NCI-H1930 (cell line): ENCODE measurements around the gene PLEKHA5.
"Not testable (repeated sequence)": the region's sequence is repeated elsewhere in the genome, so short reads cannot be mapped to it uniquely, and the experiment has no call there.

Experiments used
- DNase-seq, 2 experiments: peaks; one replicate each; lab custom pipeline; 2025; lab: John Stamatoyannopoulos, UW

The PLEKHA5 gene

DNA sequence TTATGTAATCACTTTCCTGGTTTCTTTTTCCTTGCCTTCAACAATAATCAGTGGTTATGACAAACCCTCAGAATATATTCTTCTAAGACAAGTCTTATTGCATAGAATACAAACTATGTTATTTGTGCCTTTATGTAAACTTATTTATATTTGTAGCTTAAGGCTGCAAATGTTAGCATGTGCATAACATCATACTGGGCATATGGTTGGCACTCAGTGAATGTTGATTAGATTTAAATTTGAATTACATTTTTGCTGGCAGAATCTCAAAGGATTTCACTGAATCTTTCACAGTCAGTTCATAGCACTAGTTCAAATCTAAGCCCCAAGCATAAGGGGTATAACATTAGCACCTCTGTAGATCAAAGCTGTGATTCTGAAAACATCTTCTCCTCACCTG lies 196.6 kb downstream of the PLEKHA5 start:
- no peak for DNase-seq

DNA sequence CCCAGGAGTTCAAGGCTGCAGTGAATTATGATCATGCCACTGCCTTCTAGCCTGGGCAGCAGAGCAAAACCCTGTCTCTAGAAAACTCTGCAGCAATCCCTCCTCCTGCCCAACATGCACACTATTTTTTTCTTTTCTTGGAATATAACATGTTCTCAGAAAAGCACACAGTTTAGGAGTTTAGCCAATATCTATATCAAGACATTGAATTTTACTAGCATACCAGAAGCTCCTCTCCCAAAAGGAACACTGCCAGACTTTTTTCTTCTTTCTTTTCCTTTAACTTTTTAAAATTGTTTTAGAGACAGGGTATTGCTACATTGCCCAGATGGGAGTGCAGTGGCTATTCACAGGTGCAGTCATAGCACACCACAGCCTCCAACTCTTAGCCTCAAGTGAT lies 202.7 kb downstream of the PLEKHA5 start:
- no peak for DNase-seq

DNA sequence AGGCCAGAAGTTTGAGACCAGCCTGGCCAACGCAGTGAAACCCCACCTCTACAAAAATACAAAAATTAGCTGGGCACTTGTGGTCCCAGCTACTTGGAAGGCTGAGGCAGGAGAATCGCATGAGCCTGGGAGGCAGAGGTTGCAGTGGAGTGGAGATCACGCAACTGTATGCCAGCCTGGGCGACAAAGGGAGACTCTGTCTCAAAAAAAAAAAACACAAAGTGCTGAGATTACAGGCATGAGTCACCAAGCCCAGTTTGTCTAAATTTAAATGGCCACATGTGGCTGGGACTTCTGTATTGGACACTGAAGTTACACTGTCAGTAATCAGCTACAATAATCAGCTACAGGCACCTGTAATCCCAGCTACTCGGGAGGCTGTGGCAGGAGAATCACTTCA lies 208.9 kb downstream of the PLEKHA5 start:
- DNase-seq, result no peak

DNA sequence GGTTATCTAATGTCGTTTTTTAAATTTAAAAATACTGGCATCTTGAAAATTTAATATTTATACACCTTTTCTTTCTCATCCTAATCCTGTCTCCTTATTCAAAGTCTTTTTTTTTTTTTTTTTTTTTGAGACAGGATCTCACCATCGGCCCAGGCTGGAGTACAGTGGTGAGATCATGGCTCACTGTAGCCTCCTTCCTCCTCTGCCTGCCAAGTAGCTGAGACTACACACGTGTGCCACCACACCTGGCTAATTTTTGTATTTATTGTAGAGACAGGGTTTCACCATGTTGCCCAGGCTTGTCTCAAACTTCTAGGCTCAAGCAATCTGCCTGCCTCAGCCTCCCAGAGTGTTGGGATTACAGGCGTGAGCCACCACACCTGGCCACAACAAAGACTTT lies 221.3 kb downstream of the PLEKHA5 start:
- DNase-seq, result not testable (repeated sequence)

DNA sequence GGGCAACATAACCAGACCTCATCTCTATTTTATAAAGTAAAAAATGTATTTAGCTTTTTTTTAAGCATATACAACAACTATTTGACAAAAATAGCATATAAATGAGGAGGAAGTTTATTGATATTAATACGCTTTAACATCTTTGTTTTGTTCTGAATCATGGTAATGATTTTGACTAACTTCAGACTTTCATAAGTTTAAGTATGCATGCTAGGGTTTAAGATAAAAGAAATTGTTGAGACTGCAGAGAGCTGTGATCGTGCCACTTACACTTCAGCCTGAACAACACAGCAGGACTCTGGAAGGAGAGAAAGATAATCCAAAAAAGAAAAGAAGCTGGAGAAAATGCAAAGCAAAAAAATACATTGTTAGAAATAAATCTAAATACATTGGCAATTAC lies 221.8 kb downstream of the PLEKHA5 start:
- no peak for DNase-seq

DNA sequence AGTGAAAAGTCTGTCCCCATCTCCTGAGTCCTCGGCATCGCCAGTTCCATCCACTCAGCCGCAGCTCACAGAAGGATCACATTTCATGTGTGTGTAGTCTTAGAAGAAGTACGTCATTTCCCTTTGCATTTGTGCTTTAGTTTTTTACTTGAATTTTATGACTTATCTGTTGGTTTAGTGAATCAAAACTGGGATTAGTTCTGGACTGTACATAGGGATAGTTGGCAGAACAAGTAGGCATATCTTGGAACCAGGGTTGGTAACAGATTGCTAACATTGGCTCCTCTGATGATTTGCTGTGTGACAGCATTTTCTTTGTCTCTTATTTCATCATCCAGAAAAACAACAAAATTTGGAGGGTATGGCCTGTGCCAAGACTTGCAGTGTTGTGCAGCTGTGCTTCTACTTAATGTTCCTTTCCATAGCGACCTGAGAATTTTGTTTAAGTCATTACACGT lies 240.2 kb downstream of the PLEKHA5 start:
- DNase-seq, result no peak

DNA sequence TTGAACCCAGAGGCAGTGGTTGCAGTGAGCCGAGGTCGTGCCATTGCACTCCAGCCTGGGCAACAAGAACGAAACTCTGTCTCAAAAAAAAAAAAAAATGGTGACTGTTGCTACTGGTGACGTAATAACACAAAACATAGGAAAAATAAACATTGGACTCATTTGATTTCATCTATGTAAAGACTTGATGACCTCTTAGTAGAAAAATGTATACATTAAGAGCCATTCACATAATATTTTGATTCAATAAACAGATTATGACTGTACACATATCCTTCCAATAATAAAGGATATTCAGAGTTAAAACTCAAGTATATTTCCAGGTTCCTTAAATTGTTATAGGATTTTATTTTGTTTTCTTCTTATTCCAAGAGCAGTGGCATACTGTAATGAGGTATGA lies 244.1 kb downstream of the PLEKHA5 start:
- DNase-seq, result no peak

DNA sequence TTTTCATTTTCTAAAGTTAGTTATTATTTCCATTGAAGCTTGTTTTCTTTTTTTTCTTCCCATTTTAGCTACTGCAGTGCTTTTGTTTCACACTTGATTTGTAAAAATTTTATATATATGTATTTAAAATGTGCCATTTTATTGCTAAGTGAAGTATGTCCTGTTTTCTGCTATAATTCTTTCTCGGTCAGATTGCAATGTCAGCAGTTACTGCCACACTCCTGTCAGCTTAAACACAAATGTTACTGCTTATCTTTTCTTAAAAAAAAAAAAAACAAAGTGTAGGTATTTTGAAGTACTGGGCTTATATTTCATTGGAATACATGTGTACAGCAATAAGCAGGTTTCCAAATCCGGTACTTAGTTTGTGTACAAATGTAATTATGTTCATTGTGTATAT lies 246.4 kb downstream of the PLEKHA5 start:
- no peak for DNase-seq

DNA sequence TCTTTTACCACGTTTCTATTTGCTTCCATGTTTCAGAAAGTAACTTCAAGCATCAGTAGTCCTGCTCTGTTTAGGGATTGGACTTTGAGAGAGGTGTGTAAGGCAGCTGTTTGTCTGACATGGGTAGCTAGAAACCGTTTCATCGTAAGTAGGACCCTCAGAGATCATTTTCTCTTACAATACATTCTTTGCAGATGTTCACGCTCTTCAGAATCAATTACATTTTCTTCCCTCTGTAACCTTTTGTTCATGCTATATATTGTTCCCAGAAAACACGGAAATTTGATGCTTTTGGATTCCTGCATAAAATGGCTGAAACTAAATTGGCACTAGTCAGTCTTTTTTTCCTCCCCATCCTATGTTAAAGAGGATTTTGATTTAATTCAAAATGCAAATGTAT lies 247.2 kb downstream of the PLEKHA5 start:
- no peak for DNase-seq

DNA sequence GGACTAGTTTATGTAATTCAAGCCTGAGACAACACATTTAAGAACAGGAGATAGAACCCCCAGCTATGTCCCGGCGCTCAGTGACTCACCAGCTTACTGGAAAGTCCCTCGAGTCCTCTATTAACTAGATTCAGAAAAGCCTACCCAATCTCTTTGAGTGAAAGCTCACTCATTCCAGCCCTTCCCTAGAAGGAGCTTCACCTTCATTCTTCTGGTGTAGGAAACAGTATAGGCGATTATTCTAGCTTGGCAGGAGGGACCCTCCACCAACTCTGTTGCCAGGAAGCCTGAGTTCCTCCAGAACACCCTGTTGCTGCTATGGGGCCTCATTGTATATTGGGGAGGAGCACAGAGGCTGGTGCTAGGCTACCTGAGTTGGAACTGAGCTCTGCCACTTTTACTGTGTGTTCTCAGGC lies 252.6 kb downstream of the PLEKHA5 start:
- no peak for DNase-seq

DNA sequence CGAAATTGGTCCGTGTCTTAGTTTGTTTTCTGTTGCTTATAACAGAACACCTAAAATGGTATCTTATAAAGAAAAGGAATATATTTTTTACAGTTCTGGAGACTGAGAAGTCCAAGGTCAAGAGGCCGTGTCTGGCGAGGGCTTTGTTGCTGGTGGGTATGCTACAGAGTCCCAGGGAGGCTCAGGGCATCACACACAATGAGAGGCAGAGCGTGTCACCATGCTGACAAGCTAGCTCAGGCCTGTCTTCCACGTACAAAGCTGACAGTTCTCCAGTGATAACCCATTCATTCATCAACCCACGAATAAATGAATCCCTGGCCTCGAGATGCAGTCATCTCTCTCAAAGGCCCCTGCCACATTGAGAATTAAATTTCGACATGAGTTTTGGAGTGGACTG lies 253.0 kb downstream of the PLEKHA5 start:
- no peak for DNase-seq

DNA sequence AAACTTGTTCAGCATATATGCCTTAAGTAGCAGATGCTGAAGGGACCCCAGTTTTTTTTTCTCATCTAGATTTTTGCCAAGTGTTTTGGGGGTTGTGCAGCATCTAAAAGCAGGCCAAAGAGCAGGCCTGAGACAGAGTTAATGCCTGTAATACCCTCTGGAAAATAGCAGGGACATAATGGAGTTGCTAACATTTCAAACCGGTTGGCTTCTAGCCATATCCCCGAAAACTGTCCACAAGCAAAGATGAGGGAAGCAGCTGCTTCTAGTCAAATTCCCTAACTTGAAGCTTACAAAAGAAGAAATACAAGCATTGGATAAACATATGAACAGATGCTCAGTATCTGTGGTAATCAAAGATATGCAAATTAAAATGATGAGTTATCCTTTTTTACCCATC lies 257.6 kb downstream of the PLEKHA5 start:
- DNase-seq, result no peak

DNA sequence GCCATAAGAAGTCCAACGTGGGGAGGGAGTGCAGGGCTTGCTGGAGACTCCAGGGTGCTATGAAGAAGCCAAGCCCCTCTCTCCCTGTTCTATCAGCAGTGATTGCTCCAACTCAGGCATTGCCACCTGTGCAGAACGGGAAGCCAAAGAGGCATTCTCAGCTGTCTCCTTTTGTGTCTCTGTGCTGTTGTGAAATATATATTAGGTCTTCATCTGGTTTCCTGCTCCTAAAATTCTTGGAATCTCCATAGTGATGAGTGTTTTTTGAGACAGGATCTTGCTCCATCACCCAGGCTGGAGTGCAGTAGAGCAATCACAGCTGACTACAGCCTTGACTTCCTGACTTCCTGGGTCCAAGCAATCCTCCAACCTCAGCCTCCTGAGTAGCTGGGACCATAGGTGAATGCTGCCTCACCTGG lies 258.6 kb downstream of the PLEKHA5 start:
- no peak for DNase-seq

DNA sequence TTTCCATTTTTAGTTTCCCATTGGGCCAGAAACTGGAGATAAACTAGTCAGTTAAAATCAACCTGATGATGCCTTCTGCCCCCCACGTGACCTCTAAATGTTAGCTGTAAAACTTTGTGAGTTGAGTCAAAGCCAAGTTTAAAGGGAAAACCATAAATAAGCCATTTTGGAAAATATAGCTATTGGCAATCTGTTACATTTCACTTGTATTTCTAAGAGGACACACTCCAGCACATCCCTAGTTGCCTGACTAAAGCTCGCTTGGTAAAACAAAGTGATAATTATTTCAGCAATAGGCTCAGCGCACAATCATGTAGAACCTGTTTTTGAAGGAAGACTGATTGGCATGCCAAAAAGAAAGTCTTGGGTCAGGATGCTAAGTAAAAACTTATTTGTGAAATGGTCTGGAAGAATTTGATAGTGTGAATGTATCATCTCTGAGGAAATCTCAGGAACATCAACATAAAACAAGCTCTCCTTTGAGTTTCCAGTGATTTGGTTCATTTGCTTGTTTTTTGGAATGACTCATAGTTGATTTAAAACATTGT lies 260.6 kb downstream of the PLEKHA5 start:
- no peak for DNase-seq

DNA sequence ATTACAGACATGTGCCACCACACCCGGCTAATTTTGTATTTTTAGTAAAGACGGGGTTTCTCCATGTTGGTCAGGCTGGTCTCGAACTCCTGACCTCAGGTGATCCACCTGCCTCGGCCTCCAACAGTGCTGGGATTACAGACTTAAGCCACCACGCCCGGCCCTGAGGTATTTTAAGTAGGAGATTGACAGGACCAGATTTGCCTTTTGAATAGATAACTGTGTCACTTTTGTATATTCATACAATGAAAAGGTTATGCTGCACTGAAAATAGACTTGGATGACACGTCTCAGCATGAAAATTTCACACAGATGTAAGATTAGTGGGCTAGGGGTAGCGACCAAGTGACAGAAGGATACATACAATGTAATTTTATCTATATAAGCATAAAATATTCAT lies 263.1 kb downstream of the PLEKHA5 start:
- DNase-seq, result not testable (repeated sequence)

DNA sequence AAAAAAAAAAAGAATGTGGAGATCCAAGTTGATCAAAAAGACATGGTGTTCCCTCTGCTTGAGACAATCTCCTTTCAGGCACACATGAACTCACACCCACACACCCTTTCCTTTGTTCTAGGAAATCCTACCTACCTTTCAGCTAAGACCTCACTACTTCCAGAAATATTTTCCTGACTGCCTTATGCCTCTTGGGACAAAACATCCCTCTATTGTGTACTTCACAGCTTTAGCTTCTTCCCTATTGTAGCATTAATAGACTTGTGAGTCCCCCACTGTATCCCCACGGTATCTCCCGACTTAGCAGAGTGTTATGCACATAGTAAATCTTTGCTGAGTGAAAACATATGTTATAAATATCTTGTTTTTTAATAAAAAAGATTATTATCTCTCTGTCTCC lies 264.9 kb downstream of the PLEKHA5 start:
- DNase-seq, result no peak

DNA sequence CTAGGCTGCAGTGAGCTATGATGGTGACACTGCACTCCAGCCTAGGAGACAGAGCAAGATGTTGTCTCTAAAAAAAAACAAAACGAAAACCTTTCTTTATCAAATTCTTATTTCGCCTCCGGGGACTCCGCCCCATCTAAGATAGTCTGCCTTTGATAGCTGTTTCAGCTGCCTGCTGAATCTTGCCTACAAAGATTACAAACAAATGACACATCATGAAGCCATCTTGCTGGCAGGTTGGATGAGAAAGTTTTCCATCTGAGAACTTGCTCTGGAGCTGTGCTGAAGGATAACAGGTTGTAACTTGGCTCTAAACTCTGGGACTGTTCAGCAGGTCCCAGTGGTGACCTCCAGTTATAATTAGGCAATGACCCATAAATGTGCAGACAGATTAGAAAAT lies 268.0 kb downstream of the PLEKHA5 start:
- no peak for DNase-seq

DNA sequence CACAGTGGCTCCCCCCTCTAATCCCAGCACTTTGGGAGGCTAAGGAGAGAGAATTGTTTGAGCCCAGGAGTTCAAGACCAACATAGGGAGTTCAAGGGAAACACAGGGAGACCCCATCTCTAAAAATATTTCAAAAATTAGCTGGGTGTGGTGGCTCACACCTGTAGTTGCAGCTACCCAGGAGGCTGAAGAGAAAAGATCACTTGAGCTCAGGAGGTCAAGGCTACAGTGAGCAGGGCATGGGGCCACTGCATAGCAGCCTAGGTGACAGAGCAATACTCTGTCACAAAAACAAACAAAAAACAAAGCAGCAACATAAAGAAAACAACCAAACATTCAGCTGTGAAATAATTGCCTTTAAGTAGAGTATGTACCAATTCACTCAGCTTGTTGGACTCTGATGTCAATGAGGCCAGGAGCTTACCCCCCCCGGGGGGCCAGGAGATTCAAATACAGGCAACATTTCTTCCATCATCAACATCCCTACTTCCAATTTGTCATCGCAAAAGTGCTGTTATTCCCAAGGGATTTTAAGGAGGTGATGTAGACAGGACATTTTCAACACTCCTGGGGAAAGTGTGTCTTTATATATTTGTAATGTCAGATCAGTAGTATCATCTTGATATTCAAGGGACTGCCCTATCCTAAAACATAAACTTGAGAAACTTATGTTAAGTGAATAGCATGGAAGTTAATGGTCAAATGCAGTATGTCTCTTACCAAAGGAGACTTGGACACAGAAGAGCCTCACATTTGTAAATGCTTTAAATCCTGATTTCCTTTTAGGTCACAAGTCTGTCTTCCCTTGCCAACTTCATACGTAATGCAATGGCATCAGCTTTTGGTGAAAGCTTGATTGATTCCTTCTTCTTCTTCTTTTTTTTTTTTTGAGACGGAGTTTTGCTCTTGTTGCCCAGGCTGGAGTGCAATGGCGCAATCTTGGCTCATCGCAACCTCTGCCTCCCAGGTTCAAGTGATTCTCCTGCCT lies 269.1 kb downstream of the PLEKHA5 start:
- DNase-seq, result no peak

DNA sequence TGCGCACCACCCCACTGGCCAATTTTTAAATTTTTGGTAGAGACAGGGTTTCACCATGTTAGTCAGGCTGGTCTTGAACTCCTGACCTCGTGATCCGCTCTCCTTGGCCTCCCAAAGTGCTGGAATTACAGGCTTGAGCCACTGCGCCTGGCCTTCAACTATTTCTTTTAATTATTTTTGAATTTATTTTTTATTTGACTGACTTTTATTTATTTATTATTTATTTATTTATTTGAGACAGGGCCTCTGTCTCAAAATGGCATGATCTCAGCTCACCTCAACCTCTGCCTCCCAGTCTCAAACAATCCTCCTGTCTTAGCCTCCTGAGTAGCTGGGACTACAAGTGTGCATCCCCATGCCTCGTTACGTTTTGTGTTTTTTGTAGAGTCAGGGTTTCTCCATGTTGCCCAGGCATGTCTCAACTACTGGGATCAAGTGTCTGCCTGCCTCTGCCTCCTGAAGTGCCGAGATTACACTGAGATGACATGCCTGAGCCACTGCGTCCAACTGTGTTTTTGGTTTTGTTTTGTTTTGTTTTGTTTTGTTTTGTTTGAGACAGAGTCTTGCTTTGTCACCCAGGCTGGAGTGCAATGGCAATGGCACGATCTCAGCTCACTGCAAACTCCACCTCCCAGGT lies 271.2 kb downstream of the PLEKHA5 start:
- DNase-seq, result not testable (repeated sequence)

DNA sequence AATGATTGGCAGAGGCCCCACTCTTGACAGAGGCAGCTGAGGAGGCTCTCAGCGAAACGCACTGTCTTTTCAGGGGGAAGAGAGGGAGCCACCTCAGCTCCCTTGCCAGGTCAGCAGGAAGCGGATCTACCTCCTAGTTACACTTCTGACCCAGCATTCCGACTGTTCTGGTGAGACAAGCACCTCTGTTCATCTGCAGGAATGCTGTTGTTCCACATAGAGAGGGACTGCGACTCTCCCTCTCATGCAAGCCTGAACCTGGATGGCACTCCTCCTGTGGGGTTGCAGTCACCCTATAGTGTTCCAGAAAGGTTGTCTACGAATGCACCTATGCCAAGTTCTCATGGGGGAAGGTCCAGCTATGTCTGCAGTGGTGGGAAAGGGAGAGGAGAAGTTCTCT lies 272.7 kb downstream of the PLEKHA5 start:
- no peak for DNase-seq

DNA sequence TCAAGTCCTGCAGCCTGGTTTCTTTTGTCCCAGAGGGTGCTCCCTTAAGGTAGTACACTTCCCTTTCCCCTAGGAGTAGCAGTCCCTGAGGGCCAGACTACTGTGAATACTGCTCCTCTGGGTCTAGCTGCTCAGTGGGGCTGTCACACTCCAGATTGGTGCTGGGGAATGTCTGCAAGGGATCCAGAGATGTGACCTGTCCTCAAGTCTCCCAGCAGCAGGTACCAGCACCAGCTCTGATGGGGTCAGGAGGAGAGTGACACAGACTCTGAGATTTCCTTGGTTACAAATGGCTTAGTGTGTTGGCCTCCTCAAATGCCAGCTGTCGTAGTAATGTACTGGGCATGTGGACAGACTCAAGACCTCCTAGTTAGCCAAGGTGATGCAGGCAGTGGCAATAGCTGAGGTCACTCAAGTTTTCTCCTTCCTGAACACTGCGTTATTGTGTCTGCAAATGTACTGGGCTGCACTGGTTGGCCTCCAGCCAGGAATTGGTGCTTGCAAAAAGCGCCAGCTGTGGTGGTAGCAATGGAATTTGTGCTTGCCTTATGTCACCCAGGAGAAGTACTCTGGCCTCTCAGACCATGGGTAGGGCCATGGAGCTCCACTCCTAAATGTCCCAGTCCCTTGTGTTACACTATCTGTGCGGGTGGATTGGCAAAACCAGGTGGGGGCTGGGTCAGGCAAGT lies 273.4 kb downstream of the PLEKHA5 start:
- DNase-seq, result no peak

DNA sequence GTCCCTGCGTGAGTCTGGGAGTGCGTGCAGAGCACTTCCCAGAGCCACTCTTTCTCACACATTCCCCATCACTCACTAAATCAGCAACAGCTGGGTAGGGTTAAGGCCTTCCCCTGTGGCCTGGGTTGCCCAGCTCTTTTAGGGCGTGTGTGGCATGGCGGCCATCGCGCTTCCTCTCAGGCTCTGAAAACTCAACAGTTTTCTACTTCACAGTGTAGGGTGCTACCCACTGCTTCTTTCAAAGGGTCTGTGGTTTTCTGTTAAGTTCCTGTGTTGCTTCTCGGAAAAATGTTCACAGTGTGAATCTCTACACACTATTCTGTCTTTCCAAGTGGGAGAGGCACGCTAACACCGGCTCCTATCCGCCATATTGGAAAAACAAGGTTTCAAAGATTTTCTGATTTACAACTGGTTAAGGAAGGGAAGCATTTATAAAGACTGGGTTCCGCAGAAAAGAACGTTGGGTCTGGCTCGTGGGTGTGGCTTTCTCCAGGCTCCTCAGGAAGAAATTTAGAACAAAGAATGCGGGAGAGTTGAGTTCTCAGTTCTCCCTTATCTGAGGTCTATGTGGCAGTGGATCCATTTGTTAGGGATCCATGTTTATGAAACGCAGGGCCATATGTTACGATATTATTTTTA lies 274.8 kb downstream of the PLEKHA5 start:
- DNase-seq, result no peak
